Astrocyte of the cerebellum (primary cell): ENCODE results near the gene FAM227B.
A peak's percentile ranks its signal among the peaks of the same experiment; 100 is the strongest.
"Not testable (repeated sequence)": the region's sequence is repeated elsewhere in the genome, so short reads cannot be mapped to it uniquely, and the experiment has no call there.

Experiments used
- DNase-seq: peaks from one replicate; pipeline ENCODE4 v3.0.0-alpha.2; 2011; ENCODE audit warnings: low read depth
- H3K4me3 ChIP-seq: 2 replicates; pipeline ENCODE4 v1.5.1; 2011; ENCODE audit warnings: mild to moderate bottlenecking, low read depth, low read length, moderate library complexity
- CTCF ChIP-seq: IDR thresholded peaks from 2 replicates; pipeline ENCODE4 v1.5.1; 2012; ENCODE audit warnings: low read length, low read depth, moderate library complexity, mild to moderate bottlenecking; ENCODE audit errors: missing control alignments
- in situ Hi-C: cut with HindIII; loops from 2 replicates; pipeline ENCODE4 v1.10.0; 2017; ENCODE audit warnings: low sequenced_read_pairs

The FAM227B gene

GRCh38 chr15:49620658-49621368 is at the start of gene FAM227B, which contains the start of gene DTWD1:
FAM227B (minus strand) TSS chr15:49620818; CDS start chr15:49615171, 5,647 bp downstream.
DTWD1 (plus strand) TSS chr15:49621048; CDS start chr15:49625168, 4,120 bp downstream.
- peak; percentile 96 for DNase-seq
- in situ Hi-C loops, result no loop called here

GRCh38 chr15:49669288-49669687 is 48.7 kb upstream of the FAM227B start:
- TF ChIP-seq CTCF, result no peak
- no peak for DNase-seq
- no peak overlapping the region for H3K4me3 ChIP-seq
- in situ Hi-C loops, result no loop called here

More at GRCh38 chr15:49620658-49621368, at the start of gene FAM227B, which contains the start of gene DTWD1:
- TF ChIP-seq CTCF, result no peak
- peak within 1 kb of the TSS; percentile 62 for H3K4me3 ChIP-seq

GRCh38 chr15:49666486-49666885 is 45.9 kb upstream of the FAM227B start:
- H3K4me3 ChIP-seq, in situ Hi-C loops, DNase-seq: not testable (repeated sequence)

- no peak for DNase-seq
- no peak overlapping the region for H3K4me3 ChIP-seq
- TF ChIP-seq CTCF, result no peak
- in situ Hi-C loops, result no loop called here
These were observed 44.1 kb upstream of the FAM227B start for GRCh38 chr15:49664716-49665115.

- TF ChIP-seq CTCF, result no peak
- H3K4me3 ChIP-seq, result no peak overlapping the region
- in situ Hi-C loops, result no loop called here
- DNase-seq, result no peak
These were observed 36.1 kb upstream of the FAM227B start for GRCh38 chr15:49656734-49657133.

- no peak for TF ChIP-seq CTCF
- no peak overlapping the region for H3K4me3 ChIP-seq
- in situ Hi-C loops, result no loop called here
- DNase-seq, result no peak
These were observed 32.3 kb upstream of the FAM227B start for GRCh38 chr15:49652922-49653321.

GRCh38 chr15:49650676-49651075 is 30.1 kb upstream of the FAM227B start:
- DNase-seq, result no peak
- H3K4me3 ChIP-seq, result no peak overlapping the region
- no peak for TF ChIP-seq CTCF
- in situ Hi-C loops, result no loop called here
